Natural killer cell treated with Interleukin-12 subunit alpha and Interleukin-12 subunit beta and Interleukin-15 and Interleukin-18, amount 100 ng/mL, for 72 hours (primary cell): ENCODE measurements around the gene ZNF768. TPM values are rescaled to one million over a fixed set of nuclear protein-coding genes. Genes with fewer than 3 reads are reported as not detected.
A peak's percentile ranks its signal among the peaks of the same experiment; 100 is the strongest.

Experiments
- ATAC-seq, 2 donors: fragments of 150-1000 bp; cut with Tn5 transposase in 1 of 2; sonication (Bioruptor Pico), chemical (Tn5 transposase) in 1 of 2; 2 replicates each; pipeline ENCODE4 v1.10.0; 2021
- DNase-seq: peaks from one replicate; pipeline ENCODE4 v3.0.0; 2022; ENCODE audit warnings: low spot score
- H3K27ac Mint-ChIP-seq, 2 donors: 1 replicate in 1 of 2; 2 replicates in 1 of 2; pipeline ENCODE4 v1.8.0; 2022; ENCODE audit warnings: mixed read lengths in 2 of 2, mild to moderate bottlenecking in 1 of 2, moderate library complexity in 1 of 2
- H3K27me3 Mint-ChIP-seq, 2 donors: 1 replicate in 1 of 2; 2 replicates in 1 of 2; pipeline ENCODE4 v1.8.0; 2022; ENCODE audit warnings: mixed read lengths in 2 of 2
- H3K36me3 Mint-ChIP-seq: one replicate; pipeline ENCODE4 v1.8.0; 2022; ENCODE audit warnings: mixed read lengths
- H3K4me1 Mint-ChIP-seq, 2 donors: 1 replicate in 1 of 2; 2 replicates in 1 of 2; pipeline ENCODE4 v1.8.0; 2022; ENCODE audit warnings: low read depth in 2 of 2, mixed read lengths in 2 of 2, mild to moderate bottlenecking in 1 of 2
- H3K4me3 Mint-ChIP-seq: one replicate; pipeline ENCODE4 v1.8.0; 2022; ENCODE audit warnings: mixed read lengths
- H3K9me3 Mint-ChIP-seq: 2 replicates; pipeline ENCODE4 v1.8.0; 2022; ENCODE audit warnings: mixed read lengths
- total RNA-seq, 2 donors: library from RNA; stranded (reverse); gene quantifications; one replicate each; pipeline ENCODE4 v1.2.3, GENCODE V29; 2022

ZNF768 gene
- total RNA-seq, 2 donors from 2014 or later: 10.4 to 11.8 TPM

- Mint-ChIP-seq H3K9me3 (no peaks in the 10 kb centered on the region), H3K36me3 (no peaks in the 10 kb centered on the region), H3K27me3 (no peaks in the 10 kb centered on the region), H3K4me1 (peaks cover 22 to 31% of the 10 kb centered on the region in 2 donors), H3K4me3 (peak overlapping the region; percentile 79), H3K27ac (peak overlapping the region; percentile 86 to 96)
- DNase-seq (no peak), ATAC-seq (no peak)
Observed at GRCh38 chr16:30562021-30562420, 35.7 kb upstream of the ZNF768 start.

GRCh38 chr16:30561089-30561816, 34.9 kb upstream of the ZNF768 start:
- Mint-ChIP-seq H3K4me1 (peaks cover 16 to 25% of the 10 kb centered on the region in 2 donors), H3K9me3 (no peaks in the 10 kb centered on the region), H3K27me3 (no peaks in the 10 kb centered on the region), H3K4me3 (peak overlapping the region; percentile 79), H3K36me3 (no peaks in the 10 kb centered on the region), H3K27ac (peak overlapping the region; percentile 86 to 96)
- peak; percentile 72 for DNase-seq
- no peak for ATAC-seq

- H3K36me3 Mint-ChIP-seq: no peaks in the 10 kb centered on the region
- H3K27me3 Mint-ChIP-seq: no peaks in the 10 kb centered on the region
- peak overlapping the region; percentile 65 for H3K4me3 Mint-ChIP-seq
- DNase-seq (no peak), ATAC-seq (no peak)
- peaks cover 17 to 24% of the 10 kb centered on the region in 2 donors for H3K4me1 Mint-ChIP-seq
- H3K27ac Mint-ChIP-seq: peak overlapping the region; percentile 78 to 93
- no peaks in the 10 kb centered on the region for H3K9me3 Mint-ChIP-seq
Observed at GRCh38 chr16:30559690-30560089, 33.3 kb upstream of the ZNF768 start.

- Mint-ChIP-seq H3K9me3 (no peaks in the 10 kb centered on the region), H3K27ac (peak overlapping the region; percentile 78 to 93), H3K27me3 (no peaks in the 10 kb centered on the region), H3K4me3 (peak overlapping the region; percentile 84), H3K4me1 (peaks cover 24 to 30% of the 10 kb centered on the region in 2 donors), H3K36me3 (peaks cover 4% of the 10 kb centered on the region)
- no peak for DNase-seq
- ATAC-seq: no peak
Observed at GRCh38 chr16:30558789-30559377, 32.5 kb upstream of the ZNF768 start.

- ATAC-seq (peak; percentile 98 to 99), DNase-seq (peak; percentile 98)
- peaks cover 31 to 35% of the 10 kb centered on the region in 2 donors for H3K4me1 Mint-ChIP-seq
- H3K36me3 Mint-ChIP-seq: peaks cover 4% of the 10 kb centered on the region
- H3K4me3 Mint-ChIP-seq: peak within 1 kb of the TSS; percentile 84
- H3K9me3 Mint-ChIP-seq: no peaks in the 10 kb centered on the region
- H3K27ac Mint-ChIP-seq: peak within 1 kb of the TSS; percentile 78 to 93
- no peaks in the 10 kb centered on the region for H3K27me3 Mint-ChIP-seq
Observed at GRCh38 chr16:30557957-30558788, 31.8 kb upstream of the ZNF768 start, which contains the start of gene ZNF764. ZNF764 (minus strand) TSS chr16:30558374; CDS start chr16:30558182, 192 bp downstream.

GRCh38 chr16:30557707-30557956, 31.3 kb upstream of the ZNF768 start:
- Mint-ChIP-seq H3K4me3 (peak overlapping the region; percentile 84), H3K27ac (peak overlapping the region; percentile 78 to 93), H3K27me3 (no peaks in the 10 kb centered on the region), H3K4me1 (peaks cover 33 to 38% of the 10 kb centered on the region in 2 donors), H3K9me3 (no peaks in the 10 kb centered on the region), H3K36me3 (peaks cover 4% of the 10 kb centered on the region)
- no peak for DNase-seq
- peak in 1 of 2 donors; percentile 0 for ATAC-seq

- Mint-ChIP-seq H3K36me3 (peaks cover 4% of the 10 kb centered on the region), H3K4me1 (peaks cover 44 to 46% of the 10 kb centered on the region in 2 donors), H3K27me3 (no peaks in the 10 kb centered on the region)
Observed at GRCh38 chr16:30556125-30556473, 29.7 kb upstream of the ZNF768 start.

GRCh38 chr16:30555315-30556124, 29.2 kb upstream of the ZNF768 start:
- H3K9me3 Mint-ChIP-seq: no peaks in the 10 kb centered on the region
- ATAC-seq: no peak
- H3K4me3 Mint-ChIP-seq: peak overlapping the region; percentile 84
- no peak for DNase-seq
- H3K4me1 Mint-ChIP-seq: peaks cover 44 to 45% of the 10 kb centered on the region in 2 donors
- no peaks in the 10 kb centered on the region for H3K27me3 Mint-ChIP-seq
- H3K27ac Mint-ChIP-seq: peak overlapping the region; percentile 78 to 93
- peaks cover 4% of the 10 kb centered on the region for H3K36me3 Mint-ChIP-seq

More at GRCh38 chr16:30556125-30556473, 29.7 kb upstream of the ZNF768 start:
- no peak for ATAC-seq
- no peak for DNase-seq
- Mint-ChIP-seq H3K4me3 (peak overlapping the region; percentile 84), H3K9me3 (no peaks in the 10 kb centered on the region), H3K27ac (peak overlapping the region; percentile 78 to 93)

GRCh38 chr16:30554557-30555314, 28.4 kb upstream of the ZNF768 start:
- H3K27me3 Mint-ChIP-seq: no peaks in the 10 kb centered on the region

GRCh38 chr16:30553393-30553899, 27.1 kb upstream of the ZNF768 start:
- DNase-seq: no peak
- H3K4me1 Mint-ChIP-seq: peaks cover 33 to 34% of the 10 kb centered on the region in 2 donors
- no peak overlapping the region for H3K4me3 Mint-ChIP-seq
- H3K9me3 Mint-ChIP-seq: no peaks in the 10 kb centered on the region
- peak overlapping the region; percentile 70 to 94 for H3K27ac Mint-ChIP-seq
- no peaks in the 10 kb centered on the region for H3K27me3 Mint-ChIP-seq
- peaks cover 4% of the 10 kb centered on the region for H3K36me3 Mint-ChIP-seq
- ATAC-seq: no peak

More at GRCh38 chr16:30554557-30555314, 28.4 kb upstream of the ZNF768 start:
- no peaks in the 10 kb centered on the region for H3K9me3 Mint-ChIP-seq
- DNase-seq (no peak), ATAC-seq (no peak)
- H3K4me1 Mint-ChIP-seq: peaks cover 44 to 45% of the 10 kb centered on the region in 2 donors
- peaks cover 4% of the 10 kb centered on the region for H3K36me3 Mint-ChIP-seq
- H3K4me3 Mint-ChIP-seq: no peak overlapping the region
- H3K27ac Mint-ChIP-seq: peak overlapping the region; percentile 70 to 94

- H3K9me3 Mint-ChIP-seq: no peaks in the 10 kb centered on the region
- peaks cover 33% of the 10 kb centered on the region in 2 donors for H3K4me1 Mint-ChIP-seq
- no peak overlapping the region for H3K4me3 Mint-ChIP-seq
- H3K27ac Mint-ChIP-seq: peak overlapping the region; percentile 70 to 94
- no peaks in the 10 kb centered on the region for H3K27me3 Mint-ChIP-seq
- H3K36me3 Mint-ChIP-seq: peaks cover 4% of the 10 kb centered on the region
- ATAC-seq: no peak
- DNase-seq: no peak
Observed at GRCh38 chr16:30552956-30553355, 26.6 kb upstream of the ZNF768 start.

GRCh38 chr16:30551781-30552180, 25.4 kb upstream of the ZNF768 start:
- H3K9me3 Mint-ChIP-seq: no peaks in the 10 kb centered on the region
- H3K27ac Mint-ChIP-seq: peak overlapping the region; percentile 70 to 94
- peaks cover 33% of the 10 kb centered on the region in 2 donors for H3K4me1 Mint-ChIP-seq
- DNase-seq (no peak), ATAC-seq (peak; percentile 69 to 81)
- no peaks in the 10 kb centered on the region for H3K27me3 Mint-ChIP-seq
- H3K4me3 Mint-ChIP-seq: peak overlapping the region; percentile 45
- H3K36me3 Mint-ChIP-seq: peaks cover 4% of the 10 kb centered on the region
